Loucy (cell line): ENCODE data around the gene HCK.

Experiments
- H2AFZ ChIP-seq: fragments of 200-600 bp; sonication (generic); 2 replicates; pipeline ENCODE4 v1.6.0; 2016; ENCODE audit warnings: antibody characterized with exemption, mild to moderate bottlenecking, low read length, moderate library complexity
- H3F3A ChIP-seq: fragments of 200-600 bp; 2 replicates; pipeline ENCODE4 v1.6.0; 2016; ENCODE audit warnings: antibody characterized with exemption, low read depth, mild to moderate bottlenecking
- H3K27me3 ChIP-seq: fragments of 200-600 bp; sonication (generic); 2 replicates; pipeline ENCODE4 v1.6.1; 2014; ENCODE audit warnings: low read length, mild to moderate bottlenecking; ENCODE audit not compliant: insufficient read depth, poor library complexity, severe bottlenecking
- H3K36me3 ChIP-seq: fragments of 200-600 bp; sonication (generic); 2 replicates; pipeline ENCODE4 v1.6.1; 2016; ENCODE audit warnings: low read length; ENCODE audit not compliant: insufficient read depth
- H3K4me1 ChIP-seq: fragments of 200-600 bp; sonication (generic); 2 replicates; pipeline ENCODE4 v1.5.1; 2014; ENCODE audit warnings: low read length, mild to moderate bottlenecking; ENCODE audit not compliant: insufficient read depth, poor library complexity, severe bottlenecking
- H3K4me2 ChIP-seq: fragments of 200-600 bp; sonication (generic); 2 replicates; pipeline ENCODE4 v1.6.0; 2014; ENCODE audit warnings: antibody characterized with exemption, low read length, low read depth, mild to moderate bottlenecking; ENCODE audit not compliant: poor library complexity, severe bottlenecking
- H3K4me3 ChIP-seq: fragments of 200-600 bp; sonication (generic); 2 replicates; pipeline ENCODE4 v1.5.1; 2014; ENCODE audit warnings: low read length, mild to moderate bottlenecking, mixed read lengths; ENCODE audit not compliant: poor library complexity, severe bottlenecking
- H3K79me2 ChIP-seq: fragments of 200-600 bp; sonication (generic); 2 replicates; pipeline ENCODE4 v1.6.1; 2014; ENCODE audit warnings: low read length; ENCODE audit not compliant: insufficient read depth
- H3K9ac ChIP-seq: fragments of 200-600 bp; sonication (generic); 2 replicates; pipeline ENCODE4 v1.6.0; 2014; ENCODE audit warnings: mild to moderate bottlenecking, low read depth, low read length, moderate library complexity; ENCODE audit not compliant: poor library complexity, severe bottlenecking
- H3K9me2 ChIP-seq: fragments of 200-600 bp; sonication (generic); replicated peaks from 2 replicates; pipeline ENCODE4 v1.6.1; 2016; ENCODE audit warnings: low read depth, low read length, mixed read lengths
- H3K9me3 ChIP-seq: fragments of 200-600 bp; sonication (generic); 2 replicates; pipeline ENCODE4 v1.6.1; 2014; ENCODE audit warnings: mild to moderate bottlenecking, antibody characterized with exemption, low read length, low read depth; ENCODE audit not compliant: insufficient read depth
- H4K20me1 ChIP-seq: fragments of 200-600 bp; sonication (generic); 2 replicates; pipeline ENCODE4 v1.6.0; 2014; ENCODE audit warnings: antibody characterized with exemption, low read length, mild to moderate bottlenecking; ENCODE audit not compliant: insufficient read depth, poor library complexity, severe bottlenecking
- CTCF ChIP-seq: fragments of 200-600 bp; sonication (generic); conservative IDR thresholded peaks from 2 replicates; pipeline ENCODE4 v1.5.1; 2014; ENCODE audit warnings: mild to moderate bottlenecking, antibody characterized with exemption, low read length
- EZH2phosphoT487 ChIP-seq: fragments of 200-600 bp; IDR thresholded peaks from 2 replicates; pipeline ENCODE4 v1.6.1; 2018; ENCODE audit warnings: antibody characterized with exemption, mild to moderate bottlenecking, moderate library complexity, borderline replicate concordance

HCK gene

GRCh38 chr20:32068174-32068573, 16.1 kb downstream of the HCK start:
- no peak overlapping the region for H2AFZ ChIP-seq
- H3K9ac ChIP-seq = no peak overlapping the region
- no peaks in the 10 kb centered on the region for H3K79me2 ChIP-seq
- no peaks in the 10 kb centered on the region for H3K36me3 ChIP-seq
- H3K4me1 ChIP-seq = no peaks in the 10 kb centered on the region
- H3F3A ChIP-seq = no peaks in the 10 kb centered on the region
- no peaks in the 10 kb centered on the region for H3K9me2 ChIP-seq
- no peak overlapping the region for H3K4me2 ChIP-seq
- H4K20me1 ChIP-seq = no peaks in the 10 kb centered on the region
- H3K4me3 ChIP-seq = no peak overlapping the region
- H3K27me3 ChIP-seq = no peaks in the 10 kb centered on the region
- TF ChIP-seq CTCF (no peak), EZH2phosphoT487 (no peak)
- H3K9me3 ChIP-seq = no peaks in the 10 kb centered on the region

- Histone ChIP-seq H3K9me2 (no peaks in the 10 kb centered on the region), H4K20me1 (no peaks in the 10 kb centered on the region), H3K36me3 (no peaks in the 10 kb centered on the region), H3K4me1 (no peaks in the 10 kb centered on the region), H2AFZ (peak overlapping the region; percentile 24; the same call in 1 of the 2 replicates), H3K4me3 (no peak overlapping the region), H3K9me3 (no peaks in the 10 kb centered on the region), H3F3A (no peaks in the 10 kb centered on the region), H3K79me2 (no peaks in the 10 kb centered on the region), H3K4me2 (no peak overlapping the region), H3K27me3 (no peaks in the 10 kb centered on the region), H3K9ac (no peak overlapping the region)
- no peak for TF ChIP-seq CTCF
Observed at GRCh38 chr20:32069711-32070110, 17.7 kb downstream of the HCK start.

GRCh38 chr20:32070282-32070681, 18.2 kb downstream of the HCK start:
- Histone ChIP-seq H3K79me2 (no peaks in the 10 kb centered on the region), H3F3A (no peaks in the 10 kb centered on the region), H3K9me2 (no peaks in the 10 kb centered on the region), H3K9ac (no peak overlapping the region), H3K9me3 (no peaks in the 10 kb centered on the region), H2AFZ (peak overlapping the region; percentile 41; the same call in 1 of the 2 replicates), H3K4me1 (no peaks in the 10 kb centered on the region), H3K4me3 (no peak overlapping the region), H4K20me1 (no peaks in the 10 kb centered on the region), H3K4me2 (no peak overlapping the region), H3K27me3 (no peaks in the 10 kb centered on the region), H3K36me3 (no peaks in the 10 kb centered on the region)
- no peak for TF ChIP-seq EZH2phosphoT487
- no peak for TF ChIP-seq CTCF
